Left ventricle myocardium inferior (tissue), 1 donor: ENCODE results near the gene DOCK8. TPM values are rescaled to one million over a fixed set of nuclear protein-coding genes. Genes with fewer than 3 reads are reported as not detected.

Experiments used
- DNase-seq: peaks from one replicate; pipeline ENCODE4 v3.0.0-alpha.2; 2020
- H3K27ac ChIP-seq: fragments of 200-600 bp; replicated peaks from 2 replicates; pipeline ENCODE4 v1.8.0; 2021
- H3K27me3 ChIP-seq: fragments of 200-600 bp; 2 replicates; pipeline ENCODE4 v1.8.0; 2021; ENCODE audit warnings: low read depth
- H3K36me3 ChIP-seq: fragments of 200-600 bp; 2 replicates; pipeline ENCODE4 v1.8.0; 2021
- H3K4me1 ChIP-seq: fragments of 200-600 bp; 2 replicates; pipeline ENCODE4 v1.8.0; 2021
- H3K4me3 ChIP-seq: fragments of 200-600 bp; 2 replicates; pipeline ENCODE4 v1.8.0; 2021; ENCODE audit warnings: mild to moderate bottlenecking, moderate library complexity
- H3K9me3 ChIP-seq: fragments of 200-600 bp; replicated peaks from 2 replicates; pipeline ENCODE4 v1.8.0; 2021
- intact Hi-C: fragments of 100-400 bp; cut with micrococcal nuclease; formaldehyde crosslinking; loops from one replicate; pipeline ENCODE4 v1.11.0; 2022
- total RNA-seq: library from RNA; stranded (reverse); fragmentation: NEBNext Ultra II Directional; extraction: Animal tissue kit (Norgen Biotek cat#: 25700); gene quantifications from one replicate; pipeline ENCODE4 v1.2.1, GENCODE V29; 2021
- TF ChIP-seq, protein P1 (sequence below): fragments of 200-600 bp; IDR thresholded peaks from 2 replicates; pipeline ENCODE4 v1.8.0; 2021; ENCODE audit warnings: antibody characterized with exemption, mild to moderate bottlenecking, borderline replicate concordance
- donor health status: DM: no; HTN: yes; CAD: no; lungs with severe emphysema.

Gene DOCK8
- total RNA-seq, 1 donor from 2014 or later: 3.7 TPM

DNA sequence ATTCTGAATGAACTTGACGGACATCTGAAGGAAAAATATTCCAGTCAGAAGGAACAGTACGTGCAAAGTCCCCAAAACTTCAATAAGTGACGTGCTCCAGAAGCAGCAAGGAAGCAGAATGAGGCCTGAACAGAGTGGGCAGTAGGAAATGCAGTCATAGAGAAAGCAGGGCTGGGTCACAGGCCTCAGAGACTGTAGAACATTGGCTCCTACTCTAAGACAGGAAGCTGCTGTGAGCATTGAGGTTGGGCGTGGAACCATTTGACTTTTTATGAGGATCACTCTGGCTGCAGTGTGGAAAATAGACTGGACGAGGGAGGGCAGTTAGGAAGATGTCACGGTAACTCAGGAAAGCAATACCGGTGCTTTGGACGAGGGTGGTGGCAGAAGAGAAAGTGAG, 64.0 kb downstream of the DOCK8 start:
- H3K27ac ChIP-seq: peak overlapping the region; percentile 36
- no peaks in the 10 kb centered on the region for H3K4me1 ChIP-seq
- H3K9me3 ChIP-seq: no peaks in the 10 kb centered on the region
- intact Hi-C loops: no loop called here
- TF ChIP-seq, protein P1, sequence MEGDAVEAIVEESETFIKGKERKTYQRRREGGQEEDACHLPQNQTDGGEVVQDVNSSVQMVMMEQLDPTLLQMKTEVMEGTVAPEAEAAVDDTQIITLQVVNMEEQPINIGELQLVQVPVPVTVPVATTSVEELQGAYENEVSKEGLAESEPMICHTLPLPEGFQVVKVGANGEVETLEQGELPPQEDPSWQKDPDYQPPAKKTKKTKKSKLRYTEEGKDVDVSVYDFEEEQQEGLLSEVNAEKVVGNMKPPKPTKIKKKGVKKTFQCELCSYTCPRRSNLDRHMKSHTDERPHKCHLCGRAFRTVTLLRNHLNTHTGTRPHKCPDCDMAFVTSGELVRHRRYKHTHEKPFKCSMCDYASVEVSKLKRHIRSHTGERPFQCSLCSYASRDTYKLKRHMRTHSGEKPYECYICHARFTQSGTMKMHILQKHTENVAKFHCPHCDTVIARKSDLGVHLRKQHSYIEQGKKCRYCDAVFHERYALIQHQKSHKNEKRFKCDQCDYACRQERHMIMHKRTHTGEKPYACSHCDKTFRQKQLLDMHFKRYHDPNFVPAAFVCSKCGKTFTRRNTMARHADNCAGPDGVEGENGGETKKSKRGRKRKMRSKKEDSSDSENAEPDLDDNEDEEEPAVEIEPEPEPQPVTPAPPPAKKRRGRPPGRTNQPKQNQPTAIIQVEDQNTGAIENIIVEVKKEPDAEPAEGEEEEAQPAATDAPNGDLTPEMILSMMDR: no peak
- H3K4me3 ChIP-seq: no peak overlapping the region
- DNase-seq: no peak
- H3K36me3 ChIP-seq: no peaks in the 10 kb centered on the region
- no peaks in the 10 kb centered on the region for H3K27me3 ChIP-seq

- no peaks in the 10 kb centered on the region for H3K9me3 ChIP-seq
- DNase-seq: no peak
- H3K27ac ChIP-seq: no peak overlapping the region
- H3K4me1 ChIP-seq: no peaks in the 10 kb centered on the region
- no peaks in the 10 kb centered on the region for H3K27me3 ChIP-seq
- H3K36me3 ChIP-seq: no peaks in the 10 kb centered on the region
- H3K4me3 ChIP-seq: no peak overlapping the region
- intact Hi-C loops: no loop called here
- TF ChIP-seq, protein P1: no peak
Observed at GRCh38 chr9:279674-280073, 65.0 kb downstream of the DOCK8 start.

GRCh38 chr9:281741-282645, 67.3 kb downstream of the DOCK8 start:
- no peak for DNase-seq
- Histone ChIP-seq H3K36me3 (no peaks in the 10 kb centered on the region), H3K9me3 (no peaks in the 10 kb centered on the region), H3K27ac (no peak overlapping the region), H3K27me3 (no peaks in the 10 kb centered on the region), H3K4me3 (no peak overlapping the region), H3K4me1 (no peaks in the 10 kb centered on the region)
- TF ChIP-seq, protein P1: no peak
- intact Hi-C loops: no loop called here

GRCh38 chr9:286071-286740, 71.5 kb downstream of the DOCK8 start:
- DNase-seq: no peak
- H3K27ac ChIP-seq: no peak overlapping the region
- no peaks in the 10 kb centered on the region for H3K36me3 ChIP-seq
- H3K27me3 ChIP-seq: peaks cover 17% of the 10 kb centered on the region
- H3K4me1 ChIP-seq: no peaks in the 10 kb centered on the region
- H3K9me3 ChIP-seq: no peaks in the 10 kb centered on the region
- intact Hi-C loops: no loop called here
- TF ChIP-seq, protein P1: no peak
- no peak overlapping the region for H3K4me3 ChIP-seq

- TF ChIP-seq, protein P1: no peak
- intact Hi-C loops: no loop called here
- DNase-seq: no peak
Observed at GRCh38 chr9:289121-289520, 74.5 kb downstream of the DOCK8 start.

More at GRCh38 chr9:289121-289520, 74.5 kb downstream of the DOCK8 start:
- no peaks in the 10 kb centered on the region for H3K9me3 ChIP-seq
- no peaks in the 10 kb centered on the region for H3K4me1 ChIP-seq
- H3K36me3 ChIP-seq: no peaks in the 10 kb centered on the region
- no peak overlapping the region for H3K27ac ChIP-seq
- H3K4me3 ChIP-seq: no peak overlapping the region
- H3K27me3 ChIP-seq: peaks cover 25% of the 10 kb centered on the region
